Measurements from ENCODE around the gene RASAL2.

DNA sequence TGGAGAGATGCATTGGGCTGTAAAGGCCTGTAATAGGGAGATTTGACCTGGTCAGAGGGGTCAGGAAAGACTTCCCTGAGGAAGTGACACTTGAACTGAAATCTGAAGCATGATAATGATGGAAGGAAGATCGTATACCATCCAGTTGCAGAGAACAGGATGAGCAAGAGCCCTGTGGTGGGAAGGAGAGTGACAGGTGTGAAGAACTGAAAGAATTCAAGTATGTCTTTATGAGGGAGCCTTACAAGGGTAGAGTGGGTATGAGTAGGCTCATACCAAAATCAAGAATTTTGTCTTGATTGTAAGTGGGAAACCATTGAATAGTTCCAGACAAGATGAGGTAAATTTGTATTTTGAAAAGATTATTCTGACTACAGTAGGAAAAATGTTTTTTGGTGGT, 129.4 kb downstream of the RASAL2 start:
- TF ChIP-seq CTCF (IDR thresholded peaks at IDR 0.05) (no peak), POLR2A (IDR thresholded peaks at IDR 0.05) (no peak), EP300 (IDR thresholded peaks at IDR 0.05) (no peak)

Data from suprapubic skin (tissue), 3 donors.